HG02759 (cell line): ENCODE measurements around the gene SLC19A1.
"Not testable (repeated sequence)": the region's sequence is repeated elsewhere in the genome, so short reads cannot be mapped to it uniquely, and the experiment has no call there.

Experiments
- ATAC-seq: cut with Tn5 transposase; IDR thresholded peaks from one replicate; pipeline ENCODE4 v1.9.1; 2021; ENCODE audit warnings: mild to moderate bottlenecking, moderate library complexity; ENCODE audit not compliant: unreplicated experiment

SLC19A1 gene

DNA sequence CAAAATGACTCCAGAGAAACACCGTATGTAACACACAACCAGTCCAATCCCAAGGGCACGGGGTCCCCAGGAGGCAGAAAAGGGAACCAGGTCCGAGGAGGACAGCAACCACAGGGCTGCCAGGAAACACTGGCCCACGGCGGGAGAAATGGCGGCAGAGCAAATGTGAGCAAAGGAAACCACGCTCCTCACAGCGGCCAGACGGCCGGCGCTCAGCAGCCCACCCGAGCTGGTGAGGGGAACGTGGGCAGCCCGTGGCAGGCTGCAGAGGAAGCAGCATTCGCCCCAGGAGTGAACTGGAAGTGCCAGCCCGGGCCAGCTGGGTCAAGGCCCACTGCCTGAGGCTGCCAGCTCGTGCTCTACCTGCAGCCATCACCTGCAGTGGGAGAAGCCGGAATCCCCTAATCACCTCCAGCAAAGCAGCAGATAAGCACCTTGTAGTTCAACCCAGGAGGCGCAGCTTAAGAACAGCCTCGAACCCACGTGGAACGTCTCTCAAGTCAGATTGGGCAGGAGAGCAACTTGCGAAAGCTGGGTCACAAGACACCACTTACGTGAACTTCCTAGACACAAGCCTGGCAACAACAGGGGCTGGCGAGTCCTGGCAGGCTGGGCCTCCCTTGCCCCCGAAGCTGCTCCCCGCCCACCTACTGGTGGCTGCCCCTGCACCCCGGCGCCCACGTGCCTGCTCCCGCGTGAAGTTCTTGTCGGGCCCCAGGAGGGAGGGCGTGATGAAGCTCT lies 6.7 kb downstream of the SLC19A1 start:
- no peak for ATAC-seq

DNA sequence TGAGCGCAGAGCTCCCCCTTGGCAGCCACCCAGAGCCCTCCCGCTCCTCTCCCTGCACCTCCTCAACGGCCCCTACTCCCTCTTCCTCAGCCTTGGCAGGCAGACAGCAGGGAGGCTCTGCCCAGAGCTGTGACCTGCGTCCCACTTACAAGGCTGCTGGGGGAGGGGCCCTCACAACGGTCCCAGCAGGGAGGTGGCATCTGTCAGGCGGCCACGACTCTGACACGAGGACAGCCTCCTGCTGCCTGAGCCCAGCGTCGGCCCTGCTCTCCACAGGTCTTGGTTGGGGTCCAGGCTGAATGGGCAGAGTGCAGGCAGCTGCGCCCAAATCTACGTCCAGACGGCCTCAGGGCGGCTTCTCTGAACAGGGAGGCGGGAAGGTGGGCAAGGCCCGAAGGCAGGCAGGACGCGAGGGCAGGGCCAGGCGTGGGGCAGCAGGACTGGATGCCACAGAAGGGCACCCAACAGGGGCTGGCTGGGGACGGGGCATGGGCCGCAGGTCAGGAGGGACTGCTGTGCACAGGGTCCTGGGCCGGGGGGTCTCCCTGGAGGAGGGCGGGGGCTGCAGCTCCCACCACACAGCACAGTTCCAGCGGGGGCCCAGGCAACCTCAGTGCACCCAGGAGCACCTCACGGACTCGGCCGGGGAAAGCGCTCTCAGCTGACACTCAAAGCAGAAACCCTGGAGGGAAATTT lies 7.5 kb downstream of the SLC19A1 start:
- ATAC-seq = no peak

DNA sequence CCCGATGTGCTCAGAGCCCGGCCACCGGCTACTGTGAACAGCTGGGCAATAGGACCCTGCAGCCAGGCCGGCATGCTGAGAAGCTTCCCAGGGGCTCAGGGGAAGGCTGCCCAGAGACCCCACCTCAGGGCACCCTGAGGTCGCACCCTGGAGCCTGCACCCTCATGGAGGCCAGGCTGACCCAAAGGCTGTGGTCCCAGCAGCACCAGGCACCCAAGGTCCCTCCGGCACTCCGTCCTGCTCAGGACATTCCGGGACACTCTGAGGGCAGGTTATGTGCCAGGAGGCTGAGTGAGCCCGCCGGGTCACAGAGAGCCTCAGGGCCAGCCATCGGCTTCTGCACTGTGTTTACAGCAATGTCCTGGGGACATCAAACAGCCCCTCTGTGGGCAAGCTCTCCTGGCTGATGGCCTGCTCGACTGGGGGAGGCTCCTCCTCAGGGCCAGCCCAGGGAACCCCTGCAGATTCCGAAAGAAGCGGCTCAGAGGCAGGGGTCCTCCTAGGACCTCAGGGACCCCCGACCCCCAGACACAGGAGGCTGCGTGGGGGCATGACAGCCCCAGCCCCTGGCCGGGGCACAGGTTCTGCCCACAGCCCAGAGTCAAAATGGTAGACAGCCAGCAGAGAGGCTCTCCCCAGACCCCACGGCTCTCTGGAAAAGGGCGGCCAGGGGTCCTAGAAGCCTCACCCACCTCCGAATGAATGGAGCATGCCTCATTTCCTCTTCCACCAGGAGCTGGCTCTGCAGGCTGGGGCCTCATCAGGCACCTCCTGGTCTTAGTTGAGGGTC lies 8.2 kb downstream of the SLC19A1 start:
- no peak for ATAC-seq

GRCh38 chr21:45533361-45533845 lies 8.8 kb downstream of the SLC19A1 start:
- ATAC-seq = no peak

GRCh38 chr21:45532826-45533360 lies 9.3 kb downstream of the SLC19A1 start:
- ATAC-seq = no peak

GRCh38 chr21:45531393-45532215 lies 10.6 kb downstream of the SLC19A1 start:
- no peak for ATAC-seq

DNA sequence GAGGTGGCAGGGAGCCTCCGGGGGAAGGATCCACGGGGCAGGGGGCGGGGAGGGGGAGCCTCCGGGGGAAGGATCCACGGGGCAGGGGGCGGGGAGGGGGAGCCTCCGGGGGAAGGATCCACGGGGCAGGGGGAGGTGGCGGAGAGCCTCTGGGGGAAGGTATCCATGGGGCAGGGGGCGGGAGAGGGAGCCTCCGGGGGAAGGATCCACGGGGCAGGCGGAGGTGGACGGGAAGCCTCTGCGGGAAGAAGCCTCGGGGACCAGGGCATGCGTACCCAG lies 11.2 kb downstream of the SLC19A1 start:
- not testable (repeated sequence) for ATAC-seq

DNA sequence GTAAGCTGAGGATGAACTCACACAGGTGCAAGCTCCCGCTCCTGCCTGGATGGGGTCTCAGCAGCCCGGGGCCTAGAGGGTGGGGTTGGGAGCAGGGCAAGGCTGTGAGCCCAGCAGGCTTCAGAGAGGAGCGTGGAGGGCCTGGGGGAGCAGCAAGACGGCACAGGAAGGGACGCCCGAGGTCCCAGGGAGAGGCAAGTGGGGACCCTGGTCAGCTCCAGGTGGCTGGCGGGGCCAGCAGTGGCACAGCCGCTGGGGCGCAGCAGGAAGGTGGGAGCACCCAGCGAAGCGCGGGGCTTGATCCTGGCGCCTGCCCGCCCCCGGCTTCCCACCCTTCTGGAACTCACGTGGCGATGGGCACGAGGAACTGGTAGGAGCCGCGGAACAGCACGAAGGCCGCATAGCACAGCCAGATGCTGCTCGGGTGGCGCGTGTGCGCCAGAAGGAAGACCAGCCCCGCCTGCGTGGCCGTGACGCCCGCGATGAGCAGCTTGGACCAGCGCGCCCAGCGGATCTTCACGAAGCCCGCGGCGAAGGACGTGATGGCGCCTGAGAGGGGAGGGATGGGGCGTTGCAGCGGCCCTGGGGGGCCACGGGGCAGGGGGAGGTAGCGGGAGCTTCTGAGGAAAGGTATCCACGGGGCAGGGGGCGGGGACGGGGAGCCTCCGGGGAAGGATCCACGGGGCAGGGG lies 11.7 kb downstream of the SLC19A1 start:
- ATAC-seq = no peak

DNA sequence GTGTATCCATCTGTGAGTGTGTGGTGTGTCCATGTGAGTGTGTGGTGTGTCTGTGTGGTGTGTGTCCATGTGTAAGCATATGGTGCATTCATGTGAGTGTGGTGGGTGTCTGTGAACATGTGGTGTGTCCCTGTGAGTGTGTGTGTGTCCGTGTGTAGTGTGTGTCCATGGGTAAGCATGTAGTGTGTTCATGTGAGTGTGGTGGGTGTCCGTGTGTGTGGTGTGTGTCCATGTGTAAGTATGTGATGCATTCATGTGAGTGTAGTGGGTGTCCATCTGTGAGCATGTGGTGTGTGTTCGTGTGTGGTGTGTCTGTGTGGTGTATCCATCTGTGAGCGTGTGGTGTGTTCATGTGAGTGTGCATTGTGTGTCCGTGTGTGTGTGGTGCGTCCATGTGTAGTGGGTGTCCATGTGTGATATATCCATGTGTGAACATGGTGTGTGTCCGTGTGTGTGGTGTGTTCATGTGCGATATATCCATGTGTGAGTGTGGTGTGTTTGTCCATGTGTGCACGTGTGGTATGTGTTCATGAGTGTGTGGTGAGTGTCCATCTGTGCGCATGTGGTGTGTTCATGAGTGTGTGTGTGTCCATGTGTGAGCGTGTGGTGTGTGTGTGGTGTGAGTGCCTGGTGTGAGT lies 12.3 kb downstream of the SLC19A1 start:
- no peak for ATAC-seq

- no peak for ATAC-seq
Measured at GRCh38 chr21:45528981-45529784, 13.1 kb downstream of the SLC19A1 start.

GRCh38 chr21:45528028-45528705 lies 14.1 kb downstream of the SLC19A1 start:
- ATAC-seq = no peak

GRCh38 chr21:45527151-45527999 lies 14.9 kb downstream of the SLC19A1 start:
- ATAC-seq = not testable (repeated sequence)

- no peak for ATAC-seq
Measured at GRCh38 chr21:45525910-45526306, 16.3 kb downstream of the SLC19A1 start.

- ATAC-seq = no peak
Measured at GRCh38 chr21:45525153-45525909, 16.9 kb downstream of the SLC19A1 start.

DNA sequence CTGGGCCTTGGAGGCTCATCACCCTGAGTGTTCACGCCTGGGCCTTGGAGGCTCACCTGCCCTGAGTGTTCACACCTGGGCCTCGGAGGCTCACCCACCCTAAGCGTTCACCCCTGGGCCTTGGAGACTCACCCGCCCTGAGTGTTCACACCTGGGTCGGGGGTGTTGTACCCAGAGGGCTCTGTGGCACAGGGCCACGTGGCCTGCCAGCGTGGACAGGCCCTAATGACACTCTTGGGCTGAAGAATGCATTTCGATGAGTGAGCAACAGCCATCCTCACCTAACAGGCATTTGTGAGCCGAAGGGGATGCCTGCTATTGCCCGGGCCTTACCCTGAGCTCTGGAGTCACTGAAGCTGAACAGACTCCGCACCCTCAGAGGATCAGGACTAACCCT lies 17.5 kb downstream of the SLC19A1 start:
- no peak for ATAC-seq

DNA sequence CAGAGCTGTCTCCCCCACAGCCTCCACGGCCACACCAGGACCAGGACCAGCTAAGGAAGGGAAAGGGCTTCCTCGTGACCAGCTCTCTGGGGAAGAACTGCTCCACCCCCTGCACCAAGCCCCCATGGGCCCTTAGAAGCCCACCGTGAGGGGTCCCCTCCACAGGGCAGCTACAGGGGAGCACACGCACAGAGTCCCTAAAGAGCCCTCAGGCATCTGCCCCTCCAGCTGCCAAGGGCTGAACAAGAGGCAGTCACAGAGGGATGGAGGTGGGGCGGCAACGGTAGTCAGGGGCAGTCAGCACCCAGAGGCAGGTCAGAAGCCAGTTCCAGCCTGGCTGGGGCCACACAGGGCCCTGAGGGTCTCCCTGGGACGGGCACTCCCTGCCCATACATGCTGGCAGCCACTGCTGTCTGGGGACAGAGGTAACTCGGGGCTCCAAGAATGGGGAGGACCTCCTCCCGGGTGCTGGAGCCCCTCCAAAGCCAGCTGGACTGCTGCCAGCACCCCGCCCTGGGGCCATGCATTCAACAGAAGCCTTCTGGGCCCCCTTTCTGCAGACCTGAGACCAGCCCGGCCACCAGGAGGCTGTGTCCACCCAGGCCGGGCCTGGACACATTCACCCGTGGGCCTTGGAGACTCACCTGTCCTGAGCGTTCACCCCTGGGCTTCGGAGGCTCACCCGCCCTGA lies 18.7 kb downstream of the SLC19A1 start:
- no peak for ATAC-seq
